ENCODE results near the gene PSME2. TPM values are rescaled to one million over a fixed set of nuclear protein-coding genes. Genes with fewer than 3 reads are reported as not detected.

The PSME2 gene
- total RNA-seq, 1 experiment from 2014 or later = 142 TPM

DNA sequence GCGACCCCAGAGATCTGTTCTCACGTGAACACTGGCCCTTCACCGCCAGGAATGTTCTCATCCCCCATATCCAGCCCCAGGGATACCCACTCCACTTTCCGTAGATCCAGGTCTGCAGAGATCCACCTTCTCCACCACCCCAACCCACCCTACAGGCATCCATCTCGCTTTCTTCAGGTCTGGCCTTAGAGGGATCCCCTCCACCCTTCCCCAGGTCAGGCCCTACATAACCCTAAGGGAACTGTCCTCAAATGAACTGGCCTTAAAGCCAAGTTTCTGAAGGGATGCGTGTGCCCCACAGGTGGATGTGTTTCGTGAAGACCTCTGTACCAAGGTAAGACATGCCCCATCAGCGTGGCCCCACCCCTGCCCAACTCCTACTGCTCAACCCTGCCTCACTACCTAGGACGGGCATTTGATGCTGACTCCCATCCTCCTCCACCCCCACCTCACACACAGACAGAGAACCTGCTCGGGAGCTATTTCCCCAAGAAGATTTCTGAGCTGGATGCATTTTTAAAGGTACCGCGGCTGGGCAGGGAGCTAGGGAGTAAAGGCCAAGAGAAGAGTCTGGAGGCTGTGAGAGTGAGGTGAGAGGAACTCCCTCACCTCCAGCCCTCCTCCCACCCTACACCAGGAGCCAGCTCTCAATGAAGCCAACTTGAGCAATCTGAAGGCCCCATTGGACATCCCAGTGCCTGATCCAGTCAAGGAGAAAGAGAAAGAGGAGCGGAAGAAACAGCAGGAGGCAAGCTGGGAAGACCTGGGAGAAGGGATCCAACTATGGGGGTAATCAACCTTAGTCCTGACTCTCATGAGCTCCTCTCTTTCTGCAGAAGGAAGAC lies 9.5 kb downstream of the PSME2 start:
- Mint-ChIP-seq H3K36me3 (ENCODE audit: insufficient read depth, unreplicated experiment) (peaks cover 24% of the 10 kb centered on the region), H3K27ac (ENCODE audit: unreplicated experiment) (peak overlapping the region; percentile 57), H3K4me1 (ENCODE audit: low read depth, unreplicated experiment) (peaks cover 35% of the 10 kb centered on the region), H3K27me3 (ENCODE audit: insufficient read depth, unreplicated experiment) (no peaks in the 10 kb centered on the region), H3K9me3 (ENCODE audit: unreplicated experiment) (no peaks in the 10 kb centered on the region), H3K4me3 (ENCODE audit: unreplicated experiment) (peak overlapping the region; percentile 77)
- TF ChIP-seq, protein P1, sequence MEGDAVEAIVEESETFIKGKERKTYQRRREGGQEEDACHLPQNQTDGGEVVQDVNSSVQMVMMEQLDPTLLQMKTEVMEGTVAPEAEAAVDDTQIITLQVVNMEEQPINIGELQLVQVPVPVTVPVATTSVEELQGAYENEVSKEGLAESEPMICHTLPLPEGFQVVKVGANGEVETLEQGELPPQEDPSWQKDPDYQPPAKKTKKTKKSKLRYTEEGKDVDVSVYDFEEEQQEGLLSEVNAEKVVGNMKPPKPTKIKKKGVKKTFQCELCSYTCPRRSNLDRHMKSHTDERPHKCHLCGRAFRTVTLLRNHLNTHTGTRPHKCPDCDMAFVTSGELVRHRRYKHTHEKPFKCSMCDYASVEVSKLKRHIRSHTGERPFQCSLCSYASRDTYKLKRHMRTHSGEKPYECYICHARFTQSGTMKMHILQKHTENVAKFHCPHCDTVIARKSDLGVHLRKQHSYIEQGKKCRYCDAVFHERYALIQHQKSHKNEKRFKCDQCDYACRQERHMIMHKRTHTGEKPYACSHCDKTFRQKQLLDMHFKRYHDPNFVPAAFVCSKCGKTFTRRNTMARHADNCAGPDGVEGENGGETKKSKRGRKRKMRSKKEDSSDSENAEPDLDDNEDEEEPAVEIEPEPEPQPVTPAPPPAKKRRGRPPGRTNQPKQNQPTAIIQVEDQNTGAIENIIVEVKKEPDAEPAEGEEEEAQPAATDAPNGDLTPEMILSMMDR (IDR thresholded peaks at IDR 0.05; ENCODE audit: insufficient read depth in 1 of 2, low read depth in 1 of 2, low read length in 1 of 2, severe bottlenecking in 1 of 2, unreplicated experiment in 1 of 2) = no peak
- Histone ChIP-seq H3K36me3 (ENCODE audit: control insufficient read depth, insufficient read depth, low read length) (peaks cover 3% of the 10 kb centered on the region), H3K9me3 (no peaks in the 10 kb centered on the region), H3K4me3 (ENCODE audit: low read depth, low read length) (peak overlapping the region; percentile 90), H3K4me1 (no peaks in the 10 kb centered on the region; the same call in 1 of the 2 replicates), H3K27me3 (replicated peaks; ENCODE audit: control insufficient read depth, insufficient read depth, low read length) (no peaks in the 10 kb centered on the region)
- ChIA-PET CTCF (interaction anchor here (2.4 kb wide), 2 partner anchors 22 to 24 kb away, joined by 8 to 17 read pairs; partner anchors contain the start of genes DCAF11, IRF9 and NRL), POLR2A (interaction anchor here (0.5 to 3.1 kb wide), 5 partner anchors 10 to 43 kb away, joined by 3 to 57 read pairs (median 12); partner anchors contain the start of genes DCAF11, IRF9, NRL and PCK2)
- DNase-seq = no peak
- intact Hi-C loops (cut with micrococcal nuclease; ENCODE audit: unreplicated experiment) = loop anchor here (1.0 kb wide), 2 partner anchors 10 to 22 kb away; partner anchors contain the start of gene RNF31
- no TSS peak for BruUV-seq (replicated peaks)

DNA sequence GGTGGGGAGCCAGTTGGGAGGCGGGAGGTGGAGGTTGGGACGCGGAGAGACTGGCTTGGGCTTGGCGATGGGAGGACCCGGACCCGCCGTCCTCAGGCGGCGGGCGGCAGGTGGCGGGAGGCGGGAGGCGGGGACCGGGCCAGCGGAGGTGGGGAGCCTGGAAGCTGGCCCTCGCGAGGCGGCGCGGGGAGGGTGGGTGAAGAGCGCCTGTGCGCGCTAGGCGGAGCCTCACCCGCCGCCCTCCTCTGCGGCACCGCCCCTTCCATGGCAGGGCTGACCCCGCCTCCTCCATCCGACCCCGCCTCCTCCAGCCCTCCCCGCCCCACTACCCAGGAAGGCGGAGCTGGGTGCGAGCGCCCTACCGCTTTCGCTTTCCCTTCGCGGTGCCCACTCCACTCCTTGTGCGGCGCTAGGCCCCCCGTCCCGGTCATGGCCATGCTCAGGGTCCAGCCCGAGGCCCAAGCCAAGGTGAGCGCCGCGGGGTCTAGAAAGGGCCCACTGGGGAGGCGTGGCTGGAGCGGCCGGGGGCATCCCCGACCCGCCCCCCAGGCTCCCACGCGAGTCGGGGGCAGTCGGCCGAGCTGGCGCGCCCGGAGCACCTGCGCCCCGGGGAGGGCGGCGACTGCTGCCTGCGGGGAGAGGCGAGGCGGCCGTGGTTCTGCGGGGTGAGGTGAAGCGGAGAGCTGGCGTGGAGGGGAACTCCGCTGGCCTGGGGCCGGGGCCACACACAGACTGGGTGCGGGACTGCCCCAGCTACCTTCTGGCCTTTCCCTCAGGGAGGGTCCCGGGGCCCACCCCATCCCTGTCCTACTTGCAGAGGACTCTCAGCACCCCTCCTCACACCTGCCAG lies 10.4 kb downstream of the PSME2 start, which contains the start of gene PSME1:
PSME1 (plus strand) TSS at position 361 of the 850 bp plus-strand sequence; CDS start at position 430, 69 bp downstream.
- Mint-ChIP-seq H3K27me3 (ENCODE audit: insufficient read depth, unreplicated experiment) (no peaks in the 10 kb centered on the region), H3K27ac (ENCODE audit: unreplicated experiment) (peak within 1 kb of the TSS; percentile 57), H3K4me3 (ENCODE audit: unreplicated experiment) (peak within 1 kb of the TSS; percentile 77), H3K9me3 (ENCODE audit: unreplicated experiment) (no peaks in the 10 kb centered on the region), H3K4me1 (ENCODE audit: low read depth, unreplicated experiment) (peaks cover 32% of the 10 kb centered on the region), H3K36me3 (ENCODE audit: insufficient read depth, unreplicated experiment) (peaks cover 17% of the 10 kb centered on the region)
- TF ChIP-seq, protein P1 (IDR thresholded peaks at IDR 0.05; ENCODE audit: insufficient read depth in 1 of 2, low read depth in 1 of 2, low read length in 1 of 2, severe bottlenecking in 1 of 2, unreplicated experiment in 1 of 2) = no peak
- intact Hi-C loops (cut with micrococcal nuclease; ENCODE audit: unreplicated experiment) = loop anchor here (1.0 kb wide), 2 partner anchors 11 to 21 kb away; partner anchors contain the start of gene RNF31
- no peaks in the 10 kb centered on the region for H3K9me3 ChIP-seq
- H3K27me3 ChIP-seq (replicated peaks; ENCODE audit: control insufficient read depth, insufficient read depth, low read length) = no peaks in the 10 kb centered on the region
- H3K4me3 ChIP-seq (ENCODE audit: low read depth, low read length) = peak within 1 kb of the TSS; percentile 90
- ChIA-PET CTCF (interaction anchor here (0.7 to 2.4 kb wide), 10 partner anchors 11 to 1723 kb away, joined by 3 to 17 read pairs (median 8); partner anchors contain the start of genes DCAF11, IRF9, NRL and PSME2), POLR2A (interaction anchor here (0.6 to 3.1 kb wide), 6 partner anchors 11 to 105 kb away, joined by 3 to 57 read pairs (median 10); partner anchors contain the start of genes DCAF11, IRF9, NRL and PCK2)
- no peaks in the 10 kb centered on the region; the same call in 1 of the 2 replicates for H3K4me1 ChIP-seq
- DNase-seq = peak; percentile 94 to 95
- no TSS peak for BruUV-seq (replicated peaks)
- peaks cover 3% of the 10 kb centered on the region for H3K36me3 ChIP-seq (ENCODE audit: control insufficient read depth, insufficient read depth, low read length)
